LoVo (cell line): Measurements from ENCODE around the gene PTPRA.

ENCODE experiments used
- DNase-seq: peaks from one replicate; pipeline ENCODE4 v3.0.0-alpha.2; 2016; ENCODE audit warnings: low spot score

The PTPRA gene

GRCh38 chr20:2922957-2923356 is 49.7 kb downstream of the PTPRA start:
- no peak for DNase-seq

- no peak for DNase-seq
Measured at GRCh38 chr20:2930538-2930937, 57.3 kb downstream of the PTPRA start.

- no peak for DNase-seq
Measured at GRCh38 chr20:2932498-2932897, 59.2 kb downstream of the PTPRA start.

- DNase-seq = no peak
Measured at GRCh38 chr20:2937902-2938301, 64.6 kb downstream of the PTPRA start.

GRCh38 chr20:2942439-2942838 is 69.2 kb downstream of the PTPRA start:
- DNase-seq = no peak

GRCh38 chr20:2946988-2947961 is 74.0 kb downstream of the PTPRA start:
- DNase-seq = no peak

GRCh38 chr20:2948968-2949367 is 75.7 kb downstream of the PTPRA start:
- no peak for DNase-seq

GRCh38 chr20:2952766-2953165 is 79.5 kb downstream of the PTPRA start:
- no peak for DNase-seq

GRCh38 chr20:2955257-2955970 is 82.1 kb downstream of the PTPRA start:
- DNase-seq = no peak

- no peak for DNase-seq
Measured at GRCh38 chr20:2956480-2956879, 83.2 kb downstream of the PTPRA start.

GRCh38 chr20:2967841-2968240 is 94.6 kb downstream of the PTPRA start:
- no peak for DNase-seq

GRCh38 chr20:2972126-2972525 is 98.8 kb downstream of the PTPRA start:
- DNase-seq = no peak

GRCh38 chr20:2973574-2973973 is 100.3 kb downstream of the PTPRA start:
- no peak for DNase-seq

GRCh38 chr20:2978519-2978918 is 105.2 kb downstream of the PTPRA start:
- DNase-seq = no peak

GRCh38 chr20:2981646-2982045 is 108.4 kb downstream of the PTPRA start:
- no peak for DNase-seq

GRCh38 chr20:2983508-2983907 is 110.2 kb downstream of the PTPRA start:
- DNase-seq = no peak

- no peak for DNase-seq
Measured at GRCh38 chr20:2984028-2984501, 110.8 kb downstream of the PTPRA start.

GRCh38 chr20:2984956-2985661 is 111.8 kb downstream of the PTPRA start:
- DNase-seq = no peak

- no peak for DNase-seq
Measured at GRCh38 chr20:2986466-2986865, 113.2 kb downstream of the PTPRA start.

GRCh38 chr20:2987861-2988260 is 114.6 kb downstream of the PTPRA start:
- no peak for DNase-seq

- DNase-seq = no peak
Measured at GRCh38 chr20:2991532-2991931, 118.3 kb downstream of the PTPRA start.

- DNase-seq = no peak
Measured at GRCh38 chr20:2993250-2993649, 120.0 kb downstream of the PTPRA start.
